ENCODE measurements around the gene SHISA5. TPM values are rescaled to one million over a fixed set of nuclear protein-coding genes. Genes with fewer than 3 reads are reported as not detected.

The SHISA5 gene
- total RNA-seq, 2 donors from 2014 or later: 192 to 193 TPM

DNA sequence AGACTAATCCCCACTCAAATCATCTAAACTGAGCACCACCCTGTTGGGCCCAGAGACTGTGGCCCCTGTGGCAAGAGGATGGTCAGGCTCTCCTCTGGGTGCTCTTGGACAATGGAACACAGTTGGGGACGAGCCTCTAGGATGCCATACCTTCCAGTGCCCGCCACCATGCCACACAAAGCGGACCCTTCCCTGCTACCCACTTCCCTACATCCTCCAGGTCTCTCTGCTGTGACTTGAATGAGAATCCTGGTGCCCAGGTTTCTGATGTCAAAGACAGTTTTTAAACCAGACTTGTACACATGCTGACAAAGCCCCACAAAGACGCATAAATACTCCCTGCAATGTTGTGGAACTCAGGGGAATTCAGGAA, 68.8 kb downstream of the SHISA5 start:
- peaks cover 30% of the 10 kb centered on the region for H3K36me3 Mint-ChIP-seq (ENCODE audit: low read depth)
- TF ChIP-seq, protein P1, sequence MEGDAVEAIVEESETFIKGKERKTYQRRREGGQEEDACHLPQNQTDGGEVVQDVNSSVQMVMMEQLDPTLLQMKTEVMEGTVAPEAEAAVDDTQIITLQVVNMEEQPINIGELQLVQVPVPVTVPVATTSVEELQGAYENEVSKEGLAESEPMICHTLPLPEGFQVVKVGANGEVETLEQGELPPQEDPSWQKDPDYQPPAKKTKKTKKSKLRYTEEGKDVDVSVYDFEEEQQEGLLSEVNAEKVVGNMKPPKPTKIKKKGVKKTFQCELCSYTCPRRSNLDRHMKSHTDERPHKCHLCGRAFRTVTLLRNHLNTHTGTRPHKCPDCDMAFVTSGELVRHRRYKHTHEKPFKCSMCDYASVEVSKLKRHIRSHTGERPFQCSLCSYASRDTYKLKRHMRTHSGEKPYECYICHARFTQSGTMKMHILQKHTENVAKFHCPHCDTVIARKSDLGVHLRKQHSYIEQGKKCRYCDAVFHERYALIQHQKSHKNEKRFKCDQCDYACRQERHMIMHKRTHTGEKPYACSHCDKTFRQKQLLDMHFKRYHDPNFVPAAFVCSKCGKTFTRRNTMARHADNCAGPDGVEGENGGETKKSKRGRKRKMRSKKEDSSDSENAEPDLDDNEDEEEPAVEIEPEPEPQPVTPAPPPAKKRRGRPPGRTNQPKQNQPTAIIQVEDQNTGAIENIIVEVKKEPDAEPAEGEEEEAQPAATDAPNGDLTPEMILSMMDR (conservative IDR thresholded peaks at IDR 0.05): no peak

GRCh38 chr3:48434591-48435222, 69.3 kb downstream of the SHISA5 start:
- H3K4me1 Mint-ChIP-seq: peaks cover 12% of the 10 kb centered on the region
- no peak overlapping the region for H3K27ac Mint-ChIP-seq
- Histone ChIP-seq H3K36me3 (ENCODE audit: control insufficient read depth, insufficient read depth, low read length) (peaks cover 34% of the 10 kb centered on the region), H3K4me1 (ENCODE audit: control insufficient read depth, insufficient read depth, low read length) (peaks cover 6% of the 10 kb centered on the region), H3K4me3 (ENCODE audit: low read length) (no peak overlapping the region), H3K27me3 (ENCODE audit: control insufficient read depth, insufficient read depth, low read length, poor library complexity, severe bottlenecking) (no peaks in the 10 kb centered on the region), H3K9ac (ENCODE audit: extremely low read depth, low read length, poor library complexity, severe bottlenecking) (no peak overlapping the region), H3K9me3 (ENCODE audit: control insufficient read depth, low read length) (no peaks in the 10 kb centered on the region), H3K27ac (ENCODE audit: low read depth, low read length) (no peak overlapping the region)
- H3K9me3 Mint-ChIP-seq: no peaks in the 10 kb centered on the region
- 92 to 93% methylated on average over 10 to 15 of the region's 15 CpGs for WGBS, 2 experiments (ENCODE audit: insufficient coverage in 1 of 2, insufficient read length in 1 of 2)
- no peak overlapping the region for H3K4me3 Mint-ChIP-seq
- TF ChIP-seq, protein P1 (conservative IDR thresholded peaks at IDR 0.05): no peak
- H3K36me3 Mint-ChIP-seq (ENCODE audit: low read depth): peaks cover 30% of the 10 kb centered on the region
- DNase-seq: no peak
- no peaks in the 10 kb centered on the region for H3K27me3 Mint-ChIP-seq (ENCODE audit: insufficient read depth)

More for the DNA sequence above, 68.8 kb downstream of the SHISA5 start:
- Mint-ChIP-seq H3K27me3 (ENCODE audit: insufficient read depth) (no peaks in the 10 kb centered on the region), H3K9me3 (no peaks in the 10 kb centered on the region), H3K4me1 (peaks cover 12% of the 10 kb centered on the region), H3K4me3 (no peak overlapping the region), H3K27ac (no peak overlapping the region)
- no peak overlapping the region for H3K4me3 ChIP-seq (ENCODE audit: low read length)
- H3K36me3 ChIP-seq (ENCODE audit: control insufficient read depth, insufficient read depth, low read length): peaks cover 34% of the 10 kb centered on the region
- H3K4me1 ChIP-seq (ENCODE audit: control insufficient read depth, insufficient read depth, low read length): peaks cover 4% of the 10 kb centered on the region
- no peak overlapping the region for H3K27ac ChIP-seq (ENCODE audit: low read depth, low read length)
- DNase-seq: no peak
- 90 to 93% methylated on average over 3 to 4 of the region's 4 CpGs for WGBS, 2 experiments (ENCODE audit: insufficient coverage in 1 of 2, insufficient read length in 1 of 2)
- H3K27me3 ChIP-seq (ENCODE audit: control insufficient read depth, insufficient read depth, low read length, poor library complexity, severe bottlenecking): no peaks in the 10 kb centered on the region
- no peak overlapping the region for H3K9ac ChIP-seq (ENCODE audit: extremely low read depth, low read length, poor library complexity, severe bottlenecking)
- no peaks in the 10 kb centered on the region for H3K9me3 ChIP-seq (ENCODE audit: control insufficient read depth, low read length)

DNA sequence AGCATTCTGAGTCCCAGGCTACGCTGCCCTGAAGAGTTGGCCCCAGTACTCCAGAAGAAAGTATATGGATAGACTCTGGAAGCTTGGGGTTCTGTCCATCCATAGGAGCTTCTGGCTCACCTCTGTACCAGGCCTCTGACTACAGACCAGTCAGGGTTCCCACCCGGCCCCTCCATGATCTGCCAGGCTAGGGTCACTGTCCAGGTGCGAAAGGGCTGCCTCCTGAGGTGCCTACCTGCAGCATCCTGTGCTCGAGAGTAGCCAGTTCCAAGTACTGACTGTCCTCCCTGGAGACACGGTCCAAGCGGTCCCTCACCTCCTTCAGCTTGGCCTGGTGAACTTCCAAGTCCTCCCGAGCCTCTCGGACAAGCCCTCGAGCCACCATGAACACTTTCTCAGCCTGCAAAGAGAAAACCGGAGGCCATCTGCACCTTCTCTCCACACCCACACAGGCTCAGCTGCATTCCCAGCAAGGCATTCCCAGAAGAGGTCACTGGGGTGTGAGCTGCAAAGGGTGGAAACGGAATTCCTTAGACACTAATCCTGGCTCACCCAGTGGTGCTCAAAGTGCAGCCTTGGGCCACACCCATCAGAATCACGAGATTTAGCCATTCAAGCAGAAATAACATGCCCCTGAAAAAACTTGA, 70.4 kb downstream of the SHISA5 start:
- WGBS, 2 experiments (ENCODE audit: insufficient coverage in 1 of 2, insufficient read length in 1 of 2): 92 to 94% methylated on average over 6 to 12 of the region's 12 CpGs
- no peak overlapping the region for H3K4me3 Mint-ChIP-seq
- peaks cover 6% of the 10 kb centered on the region for H3K4me1 ChIP-seq (ENCODE audit: control insufficient read depth, insufficient read depth, low read length)
- peak overlapping the region; percentile 24 for H3K27ac ChIP-seq (ENCODE audit: low read depth, low read length)
- peaks cover 12% of the 10 kb centered on the region for H3K4me1 Mint-ChIP-seq
- peak overlapping the region; percentile 82 for H3K27ac Mint-ChIP-seq
- H3K4me3 ChIP-seq (ENCODE audit: low read length): no peak overlapping the region
- H3K36me3 ChIP-seq (ENCODE audit: control insufficient read depth, insufficient read depth, low read length): peaks cover 34% of the 10 kb centered on the region
- H3K9ac ChIP-seq (ENCODE audit: extremely low read depth, low read length, poor library complexity, severe bottlenecking): no peak overlapping the region
- H3K36me3 Mint-ChIP-seq (ENCODE audit: low read depth): peaks cover 30% of the 10 kb centered on the region
- no peaks in the 10 kb centered on the region for H3K27me3 Mint-ChIP-seq (ENCODE audit: insufficient read depth)
- H3K9me3 Mint-ChIP-seq: no peaks in the 10 kb centered on the region
- no peaks in the 10 kb centered on the region for H3K27me3 ChIP-seq (ENCODE audit: control insufficient read depth, insufficient read depth, low read length, poor library complexity, severe bottlenecking)
- no peak for DNase-seq
- no peaks in the 10 kb centered on the region for H3K9me3 ChIP-seq (ENCODE audit: control insufficient read depth, low read length)
- TF ChIP-seq, protein P1 (conservative IDR thresholded peaks at IDR 0.05): no peak

Measured in endodermal cell (in vitro differentiated cells).